Aorta (tissue), 5 donors: ENCODE data around the gene UBE2J2. TPM values are rescaled to one million over a fixed set of nuclear protein-coding genes. Genes with fewer than 3 reads are reported as not detected.

Source experiments
- ATAC-seq: fragments of 200-7000 bp; cut with Tn5 transposase; one replicate; pipeline ENCODE4 v1.9.1; 2022; ENCODE audit warnings: moderate library complexity; ENCODE audit not compliant: low FRiP score
- DNase-seq, 2 donors: peaks; one replicate each; pipeline ENCODE4 v3.0.0-alpha.2; 2020
- H3K27ac ChIP-seq, 2 donors: one replicate each; pipeline ENCODE4 v1.5.1; 2013; ENCODE audit warnings: low read length in 2 of 2, mild to moderate bottlenecking in 2 of 2, moderate library complexity in 2 of 2, control low read depth in 1 of 2, inconsistent platforms in 1 of 2, low read depth in 1 of 2
- H3K27me3 ChIP-seq, 2 donors: one replicate each; pipeline ENCODE4 v1.6.1; 2013; ENCODE audit warnings: control low read depth in 1 of 2, low read length in 1 of 2, mild to moderate bottlenecking in 1 of 2, moderate library complexity in 1 of 2; ENCODE audit not compliant: insufficient read depth in 2 of 2, control insufficient read depth in 1 of 2
- H3K36me3 ChIP-seq, 2 donors: one replicate each; pipeline ENCODE4 v1.6.1; 2013; ENCODE audit warnings: control low read depth in 1 of 2, low read length in 1 of 2, mild to moderate bottlenecking in 1 of 2; ENCODE audit not compliant: insufficient read depth in 2 of 2, control insufficient read depth in 1 of 2
- H3K4me1 ChIP-seq, 2 donors: one replicate each; pipeline ENCODE4 v1.6.1; 2013; ENCODE audit warnings: low read length in 2 of 2, control low read depth in 1 of 2, mild to moderate bottlenecking in 1 of 2, moderate library complexity in 1 of 2; ENCODE audit not compliant: insufficient read depth in 2 of 2, control insufficient read depth in 1 of 2
- H3K4me3 ChIP-seq, 2 donors: one replicate each; pipeline ENCODE4 v1.5.1; 2013; ENCODE audit warnings: low read length in 2 of 2, control low read depth in 1 of 2, mild to moderate bottlenecking in 1 of 2
- H3K9me3 ChIP-seq: one replicate; pipeline ENCODE4 v1.6.1; 2013; ENCODE audit warnings: mild to moderate bottlenecking, low read length; ENCODE audit not compliant: control insufficient read depth
- WGBS, 2 donors: extraction: QIAGEN DNeasy Blood & Tissue Kit; methylation state at CpG; one replicate each; pipeline ENCODE4 v1.1.7; 2013; 5-methylcytosine and 5-hydroxymethylcytosine counted together
- intact Hi-C, 2 donors: fragments of 100-400 bp; cut with DNase I; formaldehyde crosslinking; loops; one replicate each; pipeline versions ENCODE4 v1.14.2 to v1.15.0; 2022
- polyA plus RNA-seq, 2 donors: library from polyadenylated mRNA; stranded (reverse); fragments of 200-250 nt; gene quantifications; one replicate each; pipeline ENCODE4 v1.2.3, GENCODE V29; 2013
- total RNA-seq, 2 donors: library from RNA; stranded (reverse); fragmentation: NEBNext Ultra II Directional; extraction: Animal tissue kit (Norgen Biotek cat#: 25700); gene quantifications; one replicate each; pipeline ENCODE4 v1.2.1, GENCODE V29; 2021
- donor health status: healthy with polysubstance abuse.
- donor health status: Bipolar disorder and iron deficiency.
- donor health status: DM: no; HTN: no; CAD: no.
- donor health status: DM: no; HTN: no; CAD: no.
- donor health status: DM: yes; HTN: yes; CAD: no.

Gene UBE2J2
- total and polyA plus RNA-seq, 4 donors, result 17.2 to 49.4 (median 48.1) TPM

- 55 to 64% methylated on average over 25 of the region's 25 CpGs for WGBS, 2 donors
- Histone ChIP-seq H3K9me3 (no peaks in the 10 kb centered on the region), H3K27me3 (no peaks in the 10 kb centered on the region), H3K27ac (no peak overlapping the region), H3K4me1 (no peaks in the 10 kb centered on the region), H3K36me3 (no peaks in the 10 kb centered on the region), H3K4me3 (no peak overlapping the region)
- no peak for DNase-seq
- no peak for ATAC-seq
- intact Hi-C loops, result no loop called here
Observed at GRCh38 chr1:1247341-1247913, 26.2 kb downstream of the UBE2J2 start.

DNA sequence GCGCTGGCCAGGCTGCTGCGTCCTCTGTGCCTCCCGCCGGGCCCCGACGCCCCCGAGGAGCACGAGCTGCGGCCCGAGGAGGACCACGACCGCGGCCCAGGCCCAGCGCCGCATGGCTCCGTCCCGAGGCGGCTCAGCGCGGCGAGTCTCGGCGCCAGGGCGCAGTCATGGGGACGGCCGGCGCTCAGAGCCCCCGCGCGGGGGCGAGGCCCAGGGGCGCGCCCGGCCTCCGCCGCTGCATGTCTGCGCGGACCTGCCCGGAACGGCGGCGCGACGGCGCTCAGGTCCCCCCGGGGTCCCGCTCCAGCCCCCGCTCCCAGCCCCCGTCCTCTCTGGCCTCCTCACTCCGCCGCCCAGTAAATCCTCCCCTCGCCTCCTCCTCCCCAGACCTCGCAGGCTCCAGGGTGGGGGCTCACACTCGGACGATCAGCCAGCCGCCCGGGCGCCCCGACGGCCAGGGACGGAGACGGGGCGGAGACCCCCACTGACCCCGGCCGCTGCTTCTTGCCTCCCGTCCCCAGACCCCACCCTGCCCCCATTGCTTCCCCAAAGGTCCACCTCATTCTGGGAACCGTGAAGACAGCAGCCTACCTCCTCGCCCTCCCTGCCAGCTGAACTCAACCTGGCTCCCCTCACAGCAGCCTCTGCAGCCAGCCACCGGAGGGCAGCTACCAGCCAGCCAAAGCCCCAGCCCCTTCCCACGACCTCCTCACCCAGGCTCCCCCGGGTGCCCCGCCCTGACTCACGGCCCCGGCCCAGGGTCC, 26.9 kb downstream of the UBE2J2 start, which contains the start of gene C1QTNF12:
Gene C1QTNF12, minus strand, starts transcription at position 146 of the 764 bp plus-strand sequence. Its CDS starts 32 bp downstream, at position 114.
- Histone ChIP-seq H3K4me3 (no peak within 1 kb of the TSS), H3K27me3 (no peaks in the 10 kb centered on the region), H3K36me3 (no peaks in the 10 kb centered on the region), H3K9me3 (no peaks in the 10 kb centered on the region), H3K27ac (no peak within 1 kb of the TSS), H3K4me1 (no peaks in the 10 kb centered on the region)
- intact Hi-C loops, result no loop called here
- DNase-seq, result no peak
- ATAC-seq, result no peak
- 2 to 6% methylated on average over 44 to 74 of the region's 74 CpGs for WGBS, 2 donors

DNA sequence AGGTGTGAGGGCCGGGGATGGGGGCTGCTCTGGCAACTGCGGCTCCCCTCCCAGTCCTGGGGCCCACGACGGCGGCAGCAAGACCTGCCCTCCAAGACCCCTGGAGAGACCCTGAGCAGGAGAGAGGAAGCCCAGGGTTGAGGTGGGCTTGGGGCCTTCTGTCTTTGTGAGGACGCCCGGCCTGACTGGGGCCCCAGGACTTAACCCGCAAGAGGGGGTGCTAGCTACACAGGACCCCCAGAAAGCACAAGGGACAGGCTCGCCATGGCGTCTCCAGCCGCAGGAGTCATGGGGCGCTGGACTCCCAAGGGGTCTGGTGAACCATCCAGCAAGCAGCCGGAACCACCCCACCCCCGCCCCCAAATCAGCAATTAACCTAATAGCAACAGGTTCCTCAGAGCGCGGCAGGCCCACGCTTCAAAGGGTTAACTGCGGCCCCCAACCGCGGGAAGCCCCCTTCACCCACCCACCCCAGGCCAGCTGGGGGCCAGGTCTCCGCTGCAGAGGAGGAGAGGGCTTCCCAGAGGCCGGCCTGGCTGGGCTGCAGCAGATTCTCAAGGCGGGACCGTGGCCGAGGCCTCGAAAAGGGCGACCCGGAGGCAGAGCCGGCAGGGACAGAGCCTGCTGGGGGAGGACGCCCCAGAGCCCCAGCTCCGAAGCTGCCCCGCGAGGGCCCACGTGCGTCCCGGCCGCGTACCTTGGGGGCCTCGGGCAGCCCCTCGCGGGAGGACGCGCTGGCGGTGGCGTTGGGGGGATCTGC, 27.7 kb downstream of the UBE2J2 start:
- no peak for ATAC-seq
- 30 to 43% methylated on average over 37 to 45 of the region's 45 CpGs for WGBS, 2 donors
- H3K4me1 ChIP-seq, result no peaks in the 10 kb centered on the region
- no peak for DNase-seq
- H3K36me3 ChIP-seq, result no peaks in the 10 kb centered on the region
- H3K27ac ChIP-seq, result no peak overlapping the region
- H3K4me3 ChIP-seq, result no peak overlapping the region
- H3K9me3 ChIP-seq, result no peaks in the 10 kb centered on the region
- H3K27me3 ChIP-seq, result no peaks in the 10 kb centered on the region
- intact Hi-C loops, result no loop called here

GRCh38 chr1:1245178-1245816, 28.4 kb downstream of the UBE2J2 start:
- Histone ChIP-seq H3K4me3 (no peak overlapping the region), H3K36me3 (no peaks in the 10 kb centered on the region), H3K4me1 (no peaks in the 10 kb centered on the region), H3K27ac (no peak overlapping the region), H3K27me3 (no peaks in the 10 kb centered on the region), H3K9me3 (no peaks in the 10 kb centered on the region)
- ATAC-seq, result no peak
- intact Hi-C loops, result no loop called here
- no peak for DNase-seq
- 55 to 63% methylated on average over 19 to 23 of the region's 23 CpGs for WGBS, 2 donors

GRCh38 chr1:1244192-1244811, 29.4 kb downstream of the UBE2J2 start:
- no peaks in the 10 kb centered on the region for H3K4me1 ChIP-seq
- intact Hi-C loops, result no loop called here
- 82 to 91% methylated on average over 29 to 30 of the region's 30 CpGs for WGBS, 2 donors
- no peak overlapping the region for H3K4me3 ChIP-seq
- DNase-seq, result no peak
- H3K9me3 ChIP-seq, result no peaks in the 10 kb centered on the region
- no peak for ATAC-seq
- H3K27me3 ChIP-seq, result no peaks in the 10 kb centered on the region
- H3K36me3 ChIP-seq, result no peaks in the 10 kb centered on the region
- H3K27ac ChIP-seq, result no peak overlapping the region

GRCh38 chr1:1243807-1244191, 29.9 kb downstream of the UBE2J2 start:
- DNase-seq (no peak), ATAC-seq (no peak)
- WGBS, 2 donors, result 75 to 82% methylated on average over 22 to 23 of the region's 23 CpGs

GRCh38 chr1:1243266-1243660, 30.4 kb downstream of the UBE2J2 start:
- H3K4me3 ChIP-seq, result no peak overlapping the region
- intact Hi-C loops, result no loop called here

More at GRCh38 chr1:1243807-1244191, 29.9 kb downstream of the UBE2J2 start:
- H3K4me1 ChIP-seq, result no peaks in the 10 kb centered on the region
- H3K9me3 ChIP-seq, result no peaks in the 10 kb centered on the region
- no peaks in the 10 kb centered on the region for H3K36me3 ChIP-seq
- no peaks in the 10 kb centered on the region for H3K27me3 ChIP-seq
- no peak overlapping the region for H3K4me3 ChIP-seq
- intact Hi-C loops, result no loop called here
- H3K27ac ChIP-seq, result no peak overlapping the region

More at GRCh38 chr1:1243266-1243660, 30.4 kb downstream of the UBE2J2 start:
- Histone ChIP-seq H3K9me3 (no peaks in the 10 kb centered on the region), H3K4me1 (no peaks in the 10 kb centered on the region), H3K36me3 (no peaks in the 10 kb centered on the region), H3K27me3 (no peaks in the 10 kb centered on the region), H3K27ac (no peak overlapping the region)
- WGBS, 2 donors, result 92 to 96% methylated on average over 17 to 23 of the region's 23 CpGs
- no peak for ATAC-seq
- no peak for DNase-seq
